ENCODE data around the gene UTF1. TPM values are rescaled to one million over a fixed set of nuclear protein-coding genes. Genes with fewer than 3 reads are reported as not detected.

UTF1 gene
- total and polyA plus RNA-seq, 5 donors: not detected

DNA sequence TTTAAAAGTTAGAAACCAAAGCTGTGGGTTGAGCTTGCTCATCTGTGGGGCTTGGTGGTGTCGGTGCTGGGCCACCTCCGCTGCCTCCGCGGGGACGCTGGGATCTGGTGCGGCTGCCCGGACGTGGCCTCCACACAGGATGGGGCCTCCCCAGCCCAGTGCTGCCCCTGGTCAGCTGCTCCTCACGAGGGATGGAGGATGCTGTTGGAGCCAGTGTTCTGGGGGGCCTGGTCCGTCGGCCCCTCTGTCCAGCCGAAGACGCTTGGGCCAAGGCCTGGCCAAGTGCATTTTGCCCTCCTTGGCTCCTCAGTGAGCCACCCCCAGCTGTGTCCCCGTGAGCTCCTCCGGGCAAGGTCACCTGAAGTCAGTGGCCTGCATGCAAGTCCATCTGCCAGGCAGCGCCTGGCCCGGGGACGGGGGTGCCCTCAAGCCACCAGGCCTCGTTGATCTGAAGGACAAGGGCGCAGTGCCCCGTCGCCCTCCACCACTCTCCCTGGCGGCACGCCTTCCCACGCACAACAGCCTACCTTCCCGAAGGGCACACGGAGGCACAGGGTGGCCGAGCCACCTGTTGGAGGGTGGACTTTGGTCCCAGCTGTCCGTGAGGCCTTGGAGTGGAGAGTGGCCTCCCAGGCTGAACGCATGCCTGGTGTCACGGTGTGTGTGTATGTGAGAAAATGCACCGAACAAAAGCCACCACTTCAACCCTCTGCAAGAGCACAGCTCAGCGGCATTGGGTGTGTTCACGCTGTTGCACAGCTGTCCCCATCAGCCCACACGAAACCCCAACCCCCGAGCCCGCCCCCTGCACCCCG is 42.7 kb upstream of the UTF1 start:
- intact Hi-C loops (cut with DNase I): no loop called here
- peak; percentile 7 to 58 (median 37) for DNase-seq
- WGBS: 85% methylated on average over 38 of the region's 38 CpGs
- no peak overlapping the region for H3K4me3 ChIP-seq (ENCODE audit: low read length)
- no peaks in the 10 kb centered on the region for H3K9me3 ChIP-seq (ENCODE audit: control insufficient read depth, low read length)
- H3K4me1 ChIP-seq (ENCODE audit: control insufficient read depth, insufficient read depth, low read length): no peaks in the 10 kb centered on the region
- H3K27ac ChIP-seq (ENCODE audit: low read length): no peak overlapping the region
- no peaks in the 10 kb centered on the region for H3K27me3 ChIP-seq (ENCODE audit: control insufficient read depth, insufficient read depth)
- no peak for ATAC-seq

DNA sequence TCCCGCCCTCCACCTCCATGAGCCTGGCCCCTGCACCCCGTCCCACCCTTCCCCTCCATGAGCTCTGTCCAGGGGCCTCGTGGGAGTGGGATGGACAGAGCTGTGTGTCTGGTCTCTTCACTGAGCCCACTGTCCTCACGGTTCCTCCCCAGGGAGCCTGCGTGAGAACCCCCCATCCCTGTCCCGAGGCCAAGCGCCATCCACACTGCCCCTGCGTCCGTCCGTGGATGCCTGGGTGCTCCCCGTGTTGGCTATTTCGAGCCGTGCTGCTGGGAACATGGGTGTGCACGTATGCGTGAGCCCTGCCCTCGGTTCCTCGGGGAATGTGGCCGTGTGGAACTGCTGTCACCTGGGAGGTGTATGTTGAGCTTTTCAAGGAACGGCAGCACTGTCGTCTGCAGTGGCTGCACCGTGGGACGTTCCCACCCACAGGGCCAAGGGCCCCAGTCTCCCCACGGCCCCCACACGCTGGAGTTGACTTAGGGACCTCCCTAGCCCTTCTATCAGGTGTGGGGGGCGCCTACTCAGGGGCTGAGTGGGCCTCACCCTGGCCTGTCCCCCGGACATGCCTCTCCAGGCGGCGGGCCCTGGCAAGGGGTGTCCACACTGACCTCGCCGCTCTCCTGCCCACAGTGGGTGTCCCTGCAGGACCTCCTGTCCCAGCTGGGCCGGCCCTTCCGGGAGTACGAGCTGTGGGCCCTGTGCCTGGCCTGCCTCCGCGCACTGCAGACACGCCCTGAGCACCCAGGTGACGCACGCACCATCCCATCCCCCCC is 41.9 kb upstream of the UTF1 start:
- Histone ChIP-seq H3K4me3 (ENCODE audit: low read length) (no peak overlapping the region), H3K27me3 (ENCODE audit: control insufficient read depth, insufficient read depth) (no peaks in the 10 kb centered on the region), H3K4me1 (ENCODE audit: control insufficient read depth, insufficient read depth, low read length) (no peaks in the 10 kb centered on the region), H3K27ac (ENCODE audit: low read length) (no peak overlapping the region), H3K9me3 (ENCODE audit: control insufficient read depth, low read length) (no peaks in the 10 kb centered on the region)
- DNase-seq (peak; percentile 4 to 40 (median 17)), ATAC-seq (no peak)
- 82% methylated on average over 38 of the region's 38 CpGs for WGBS
- intact Hi-C loops (cut with DNase I): no loop called here

DNA sequence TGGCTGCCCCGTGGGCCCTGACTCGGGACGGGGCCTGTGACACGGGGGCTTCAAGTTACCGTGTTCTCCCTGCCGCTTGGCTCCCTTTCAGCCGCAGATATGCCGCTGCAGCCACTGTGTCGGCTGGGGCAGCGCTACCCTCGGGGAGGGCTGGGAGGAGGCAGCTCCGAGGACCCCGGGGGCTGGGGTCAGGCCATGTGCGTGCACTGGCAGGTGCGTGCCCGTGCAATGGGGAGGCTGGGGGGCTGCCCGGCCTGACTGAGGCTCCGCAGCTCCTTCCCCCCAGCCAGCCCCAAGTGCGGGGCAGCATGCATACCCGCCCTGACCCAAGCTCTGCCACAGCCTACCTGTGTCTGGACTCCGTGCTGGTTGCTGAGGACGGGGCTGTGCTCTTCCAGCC is 40.8 kb upstream of the UTF1 start:
- H3K27ac ChIP-seq (ENCODE audit: low read length): no peak overlapping the region
- no peaks in the 10 kb centered on the region for H3K27me3 ChIP-seq (ENCODE audit: control insufficient read depth, insufficient read depth)
- no peak overlapping the region for H3K4me3 ChIP-seq (ENCODE audit: low read length)
- ATAC-seq (no peak), DNase-seq (peak; percentile 9 to 40 (median 20))
- H3K9me3 ChIP-seq (ENCODE audit: control insufficient read depth, low read length): no peaks in the 10 kb centered on the region
- intact Hi-C loops (cut with DNase I): no loop called here
- 93% methylated on average over 22 of the region's 22 CpGs for WGBS
- H3K4me1 ChIP-seq (ENCODE audit: control insufficient read depth, insufficient read depth, low read length): no peaks in the 10 kb centered on the region

DNA sequence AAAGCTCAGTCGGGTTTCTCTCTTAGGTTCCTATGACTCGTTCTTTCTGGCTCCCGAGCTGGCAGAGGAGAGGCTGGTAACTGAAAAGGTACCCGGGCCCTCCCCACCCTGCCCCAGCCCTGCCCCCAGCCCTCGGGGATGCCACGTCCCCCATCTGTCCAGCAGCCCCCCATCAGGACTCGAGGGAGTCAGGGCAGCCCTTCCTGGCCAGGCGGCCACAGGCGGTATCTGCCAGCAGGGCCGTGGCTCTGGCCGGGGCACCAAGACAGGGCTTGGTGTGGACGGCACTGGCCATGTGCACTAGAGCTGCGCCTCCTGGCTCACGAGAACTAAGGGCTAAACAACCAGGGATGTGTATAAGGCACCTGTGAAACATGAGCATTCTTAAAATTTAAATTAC is 40.3 kb upstream of the UTF1 start:
- Histone ChIP-seq H3K4me1 (ENCODE audit: control insufficient read depth, insufficient read depth, low read length) (no peaks in the 10 kb centered on the region), H3K9me3 (ENCODE audit: control insufficient read depth, low read length) (no peaks in the 10 kb centered on the region), H3K27me3 (ENCODE audit: control insufficient read depth, insufficient read depth) (no peaks in the 10 kb centered on the region), H3K27ac (ENCODE audit: low read length) (no peak overlapping the region), H3K4me3 (ENCODE audit: low read length) (no peak overlapping the region)
- peak; percentile 2 to 33 (median 26) for DNase-seq
- no peak for ATAC-seq
- WGBS: 82% methylated on average over 14 of the region's 14 CpGs
- intact Hi-C loops (cut with DNase I): no loop called here

GRCh38 chr10:133190225-133190624 is 39.8 kb upstream of the UTF1 start:
- Histone ChIP-seq H3K4me3 (ENCODE audit: low read length) (no peak overlapping the region), H3K27me3 (ENCODE audit: control insufficient read depth, insufficient read depth) (no peaks in the 10 kb centered on the region), H3K27ac (ENCODE audit: low read length) (no peak overlapping the region), H3K9me3 (ENCODE audit: control insufficient read depth, low read length) (no peaks in the 10 kb centered on the region), H3K4me1 (ENCODE audit: control insufficient read depth, insufficient read depth, low read length) (no peaks in the 10 kb centered on the region)
- ATAC-seq (no peak), DNase-seq (peak in 2 of 3 donors; percentile 1 to 9)
- intact Hi-C loops (cut with DNase I): no loop called here
- WGBS: 96% methylated on average over 10 of the region's 10 CpGs

GRCh38 chr10:133191651-133192050 is 38.4 kb upstream of the UTF1 start:
- DNase-seq (peak in 2 of 3 donors; percentile 2 to 18), ATAC-seq (no peak)
- H3K4me1 ChIP-seq (ENCODE audit: control insufficient read depth, insufficient read depth, low read length): no peaks in the 10 kb centered on the region
- intact Hi-C loops (cut with DNase I): no loop called here
- no peaks in the 10 kb centered on the region for H3K9me3 ChIP-seq (ENCODE audit: control insufficient read depth, low read length)
- H3K4me3 ChIP-seq (ENCODE audit: low read length): no peak overlapping the region
- H3K27me3 ChIP-seq (ENCODE audit: control insufficient read depth, insufficient read depth): no peaks in the 10 kb centered on the region
- no peak overlapping the region for H3K27ac ChIP-seq (ENCODE audit: low read length)
- WGBS: 90% methylated on average over 4 of the region's 4 CpGs

DNA sequence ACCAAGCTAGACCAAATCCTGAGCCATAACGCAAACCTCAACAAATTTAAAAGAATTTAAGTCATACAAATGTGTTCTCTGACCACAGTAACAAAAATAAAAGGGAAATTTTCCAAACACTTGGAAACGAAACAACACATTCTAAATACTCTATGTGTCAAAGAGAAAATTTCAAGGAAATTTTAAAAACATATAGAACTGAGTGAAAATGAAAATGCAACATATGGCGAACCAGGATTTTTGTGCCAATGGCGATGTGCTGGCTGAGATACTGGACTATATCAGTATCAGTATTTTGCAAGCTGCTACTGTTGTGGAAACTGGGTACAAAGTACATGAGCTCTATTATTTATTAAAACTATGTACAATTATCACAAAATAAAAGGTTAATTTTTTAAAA is 35.9 kb upstream of the UTF1 start:
- Histone ChIP-seq H3K4me1 (ENCODE audit: control insufficient read depth, insufficient read depth, low read length) (no peaks in the 10 kb centered on the region), H3K4me3 (ENCODE audit: low read length) (no peak overlapping the region), H3K27ac (ENCODE audit: low read length) (no peak overlapping the region), H3K27me3 (ENCODE audit: control insufficient read depth, insufficient read depth) (no peaks in the 10 kb centered on the region), H3K9me3 (ENCODE audit: control insufficient read depth, low read length) (no peaks in the 10 kb centered on the region)
- WGBS: 80% methylated on average over 4 of the region's 4 CpGs
- ATAC-seq (no peak), DNase-seq (no peak)
- intact Hi-C loops (cut with DNase I): no loop called here

GRCh38 chr10:133195096-133195495 is 34.9 kb upstream of the UTF1 start:
- WGBS: 88% methylated on average over 19 of the region's 19 CpGs
- ATAC-seq: no peak
- Histone ChIP-seq H3K27me3 (ENCODE audit: control insufficient read depth, insufficient read depth) (no peaks in the 10 kb centered on the region), H3K27ac (ENCODE audit: low read length) (no peak overlapping the region), H3K4me3 (ENCODE audit: low read length) (no peak overlapping the region), H3K4me1 (ENCODE audit: control insufficient read depth, insufficient read depth, low read length) (no peaks in the 10 kb centered on the region), H3K9me3 (ENCODE audit: control insufficient read depth, low read length) (no peaks in the 10 kb centered on the region)
- DNase-seq: peak in 2 of 3 donors; percentile 1 to 14
- intact Hi-C loops (cut with DNase I): no loop called here

- DNase-seq (peak in 2 of 3 donors; percentile 8 to 54), ATAC-seq (no peak)
- H3K27me3 ChIP-seq (ENCODE audit: control insufficient read depth, insufficient read depth): no peaks in the 10 kb centered on the region
- H3K4me3 ChIP-seq (ENCODE audit: low read length): no peak overlapping the region
- H3K4me1 ChIP-seq (ENCODE audit: control insufficient read depth, insufficient read depth, low read length): no peaks in the 10 kb centered on the region
- 95% methylated on average over 23 of the region's 23 CpGs for WGBS
- H3K27ac ChIP-seq (ENCODE audit: low read length): no peak overlapping the region
- H3K9me3 ChIP-seq (ENCODE audit: control insufficient read depth, low read length): no peaks in the 10 kb centered on the region
- intact Hi-C loops (cut with DNase I): no loop called here
Measured at GRCh38 chr10:133195611-133196010, 34.4 kb upstream of the UTF1 start.

GRCh38 chr10:133196221-133196915 is 33.6 kb upstream of the UTF1 start:
- DNase-seq (peak; percentile 7 to 42 (median 22)), ATAC-seq (no peak)
- Histone ChIP-seq H3K27me3 (ENCODE audit: control insufficient read depth, insufficient read depth) (no peaks in the 10 kb centered on the region), H3K4me3 (ENCODE audit: low read length) (no peak overlapping the region), H3K9me3 (ENCODE audit: control insufficient read depth, low read length) (no peaks in the 10 kb centered on the region), H3K27ac (ENCODE audit: low read length) (no peak overlapping the region), H3K4me1 (ENCODE audit: control insufficient read depth, insufficient read depth, low read length) (no peaks in the 10 kb centered on the region)
- WGBS: 69% methylated on average over 24 of the region's 24 CpGs
- intact Hi-C loops (cut with DNase I): no loop called here

Measured in right cardiac atrium (tissue), 5 donors.